Heart right ventricle (tissue), 16 donors: ENCODE results near the gene ACER3. TPM values are rescaled to one million over a fixed set of nuclear protein-coding genes. Genes with fewer than 3 reads are reported as not detected.

Source experiments
- ATAC-seq, 8 donors: fragments of 200-7000 bp; cut with Tn5 transposase; one replicate each; pipeline ENCODE4 v1.9.1; 2020; ENCODE audit warnings: mild to moderate bottlenecking in 8 of 8, moderate library complexity in 8 of 8, moderate number of reproducible peaks in 1 of 8
- DNase-seq, 2 donors: peaks; one replicate each; pipeline ENCODE4 v3.0.0-alpha.2; 2020
- H3K27ac ChIP-seq, 10 donors: fragments of 200-600 bp; sonication (generic) in 2 of 10; one replicate each; pipeline versions ENCODE4 v1.5.0 to v1.8.0; 2020 to 2022; ENCODE audit warnings: mild to moderate bottlenecking in 3 of 10
- H3K27me3 ChIP-seq, 7 donors: fragments of 200-600 bp; one replicate each; pipeline ENCODE4 v1.8.0; 2021 to 2022; ENCODE audit warnings: mild to moderate bottlenecking in 2 of 7
- H3K36me3 ChIP-seq, 9 donors: fragments of 200-600 bp; sonication (generic) in 1 of 9; one replicate each; pipeline versions ENCODE4 v1.5.0 to v1.8.0; 2020 to 2022; ENCODE audit warnings: mild to moderate bottlenecking in 2 of 9
- H3K4me1 ChIP-seq, 9 donors: fragments of 200-600 bp; sonication (generic) in 1 of 9; one replicate each; pipeline versions ENCODE4 v1.5.0 to v1.8.0; 2020 to 2022; ENCODE audit warnings: mild to moderate bottlenecking in 4 of 9
- H3K4me3 ChIP-seq, 10 donors: fragments of 200-600 bp; sonication (generic) in 2 of 10; one replicate each; pipeline versions ENCODE4 v1.5.0 to v1.8.0; 2020 to 2022; ENCODE audit warnings: mild to moderate bottlenecking in 7 of 10, moderate library complexity in 2 of 10
- H3K9me3 ChIP-seq, 11 donors: fragments of 200-600 bp in 10 of 11; sonication (generic) in 2 of 11; one replicate each; pipeline versions ENCODE4 v1.5.0 to v1.8.0; 2013 to 2022; ENCODE audit warnings: mild to moderate bottlenecking in 2 of 11, control low read depth in 1 of 11, moderate library complexity in 1 of 11
- WGBS, 2 donors: extraction: QIAGEN DNeasy Blood & Tissue Kit; methylation state at CpG; one replicate each; pipeline ENCODE4 v1.1.7; 2013; ENCODE audit warnings: inconsistent platforms in 1 of 2; 5-methylcytosine and 5-hydroxymethylcytosine counted together
- intact Hi-C, 10 donors: fragments of 100-400 bp; cut with DNase I; formaldehyde crosslinking; loops; one replicate each; pipeline versions ENCODE4 v1.11.1 to v1.14.2; 2022
- polyA plus RNA-seq, 2 donors: library from polyadenylated mRNA; stranded (reverse); fragments of 200-250 nt; gene quantifications; one replicate each; pipeline ENCODE4 v1.2.3, GENCODE V29; 2013
- total RNA-seq, 10 donors: library from RNA; stranded (reverse); fragmentation: NEBNext Ultra II Directional in 3 of 10; extraction: Animal tissue kit (Norgen Biotek cat#: 25700) in 3 of 10; gene quantifications; one replicate each; pipeline versions ENCODE4 v1.2.1 to v1.2.4, GENCODE V29; 2021 to 2023
- TF ChIP-seq, protein P1 (sequence below), 9 donors: fragments of 200-600 bp; sonication (generic) in 2 of 9; IDR thresholded peaks; one replicate each; pipeline versions ENCODE4 v1.5.0 to v1.8.0; 2021 to 2022; ENCODE audit warnings: antibody characterized with exemption in 9 of 9, mild to moderate bottlenecking in 5 of 9, moderate library complexity in 1 of 9
- donor health status: Arrhythmogenic right ventricular cardiomyopathy.
- donor health status: ischemic (EF 13 %, LVEDD 7.1; RV severe dilation, severe dysfunction).
- donor health status: healthy with polysubstance abuse.
- donor health status: DM: no; HTN: yes; CAD: no.
- donor health status: DM: no; HTN: no; CAD: no.
- donor health status: ischemic (EF 25% LVEDD 6.9; RV normal size, moderate dysfunction).
- donor health status: ischemic (EF 25% LVEDD 5.7; RV mildly dilated, moderate dysfunction).
- donor health status: healthy.
- donor health status: DM: yes; HTN: yes; CAD: no.
- donor health status: Ischemic cardiomyopathy.
- donor health status: ischemic (EF 35%, LVEDD 5.7; RV mildly dilated, moderate dysfunction).
- donor health status: nonischemic (EF 11% LVEDD 7.7; RV severe dilation, severe dysfunction).
- donor health status: DM: yes; HTN: yes; CAD: no.
- donor health status: PGD.
- donor health status: ischemic (EF 29% LVEDD 5.4; RV normal size, mild dysfunction).
- donor health status: nonischemic (EF 23%, LVEDD 6.1; RV moderate dilation, normal function).

Gene ACER3
- total and polyA plus RNA-seq, 12 donors, result 2.9 to 14.8 (median 9.6) TPM

DNA sequence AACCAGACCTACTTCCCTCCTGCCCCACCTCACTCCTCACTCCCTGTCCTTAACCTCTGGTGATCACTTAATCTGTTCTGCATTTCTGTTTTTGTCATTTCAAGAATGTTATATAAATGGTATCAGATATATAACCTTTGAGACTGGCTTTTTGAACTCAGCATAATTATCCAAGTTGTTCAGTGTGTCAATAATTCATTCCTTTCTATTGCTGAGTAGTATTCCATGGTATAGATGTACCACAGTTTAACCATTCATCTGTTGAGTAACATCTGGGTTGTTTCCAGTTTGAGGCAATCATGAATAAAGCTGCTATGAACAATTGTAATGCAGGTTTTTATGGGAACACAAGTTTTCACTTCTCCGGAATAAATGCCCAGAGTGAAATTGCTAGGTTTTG, 138.9 kb downstream of the ACER3 start:
- no peak for DNase-seq
- Histone ChIP-seq H3K9me3 (peaks cover 0 to 4% (median 0%) of the 10 kb centered on the region in 11 donors), H3K27ac (no peak overlapping the region), H3K4me3 (no peak overlapping the region), H3K27me3 (no peaks in the 10 kb centered on the region), H3K36me3 (peaks cover 0 to 35% (median 0%) of the 10 kb centered on the region in 9 donors), H3K4me1 (no peaks in the 10 kb centered on the region)
- no peak for ATAC-seq
- TF ChIP-seq, protein P1, sequence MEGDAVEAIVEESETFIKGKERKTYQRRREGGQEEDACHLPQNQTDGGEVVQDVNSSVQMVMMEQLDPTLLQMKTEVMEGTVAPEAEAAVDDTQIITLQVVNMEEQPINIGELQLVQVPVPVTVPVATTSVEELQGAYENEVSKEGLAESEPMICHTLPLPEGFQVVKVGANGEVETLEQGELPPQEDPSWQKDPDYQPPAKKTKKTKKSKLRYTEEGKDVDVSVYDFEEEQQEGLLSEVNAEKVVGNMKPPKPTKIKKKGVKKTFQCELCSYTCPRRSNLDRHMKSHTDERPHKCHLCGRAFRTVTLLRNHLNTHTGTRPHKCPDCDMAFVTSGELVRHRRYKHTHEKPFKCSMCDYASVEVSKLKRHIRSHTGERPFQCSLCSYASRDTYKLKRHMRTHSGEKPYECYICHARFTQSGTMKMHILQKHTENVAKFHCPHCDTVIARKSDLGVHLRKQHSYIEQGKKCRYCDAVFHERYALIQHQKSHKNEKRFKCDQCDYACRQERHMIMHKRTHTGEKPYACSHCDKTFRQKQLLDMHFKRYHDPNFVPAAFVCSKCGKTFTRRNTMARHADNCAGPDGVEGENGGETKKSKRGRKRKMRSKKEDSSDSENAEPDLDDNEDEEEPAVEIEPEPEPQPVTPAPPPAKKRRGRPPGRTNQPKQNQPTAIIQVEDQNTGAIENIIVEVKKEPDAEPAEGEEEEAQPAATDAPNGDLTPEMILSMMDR (IDR thresholded peaks at IDR 0.05), result no peak
- intact Hi-C loops, result no loop called here
- WGBS, 2 donors, result 98 to 100% methylated on average over 1 of the region's 1 CpG

DNA sequence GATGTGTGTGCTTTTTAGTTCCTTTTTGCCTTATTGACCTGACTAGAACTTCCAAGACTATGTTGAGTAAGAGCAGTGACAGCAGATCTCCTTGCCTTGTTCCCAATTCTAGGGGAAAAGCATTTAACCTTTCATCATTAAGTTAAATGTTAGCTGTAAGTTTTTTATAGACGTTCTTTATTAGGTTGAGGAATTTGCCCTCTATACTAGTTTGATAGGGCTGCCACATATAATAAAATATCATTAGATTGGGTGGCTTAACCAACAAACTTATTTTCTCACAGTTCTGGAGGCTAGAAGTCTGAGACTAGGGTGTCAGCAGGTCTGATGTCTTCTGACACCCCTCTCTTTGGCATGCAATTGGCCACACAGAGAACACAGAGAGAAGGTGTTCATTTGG, 140.9 kb downstream of the ACER3 start:
- DNase-seq (no peak), ATAC-seq (no peak)
- TF ChIP-seq, protein P1 (IDR thresholded peaks at IDR 0.05), result no peak
- Histone ChIP-seq H3K27ac (no peak overlapping the region), H3K36me3 (peaks cover 0 to 38% (median 0%) of the 10 kb centered on the region in 9 donors), H3K9me3 (peaks cover 0 to 9% (median 0%) of the 10 kb centered on the region in 11 donors), H3K4me3 (no peak overlapping the region), H3K4me1 (no peaks in the 10 kb centered on the region), H3K27me3 (no peaks in the 10 kb centered on the region)
- intact Hi-C loops, result no loop called here
- WGBS, 2 donors, result 74 to 83% methylated on average over 1 of the region's 1 CpG

DNA sequence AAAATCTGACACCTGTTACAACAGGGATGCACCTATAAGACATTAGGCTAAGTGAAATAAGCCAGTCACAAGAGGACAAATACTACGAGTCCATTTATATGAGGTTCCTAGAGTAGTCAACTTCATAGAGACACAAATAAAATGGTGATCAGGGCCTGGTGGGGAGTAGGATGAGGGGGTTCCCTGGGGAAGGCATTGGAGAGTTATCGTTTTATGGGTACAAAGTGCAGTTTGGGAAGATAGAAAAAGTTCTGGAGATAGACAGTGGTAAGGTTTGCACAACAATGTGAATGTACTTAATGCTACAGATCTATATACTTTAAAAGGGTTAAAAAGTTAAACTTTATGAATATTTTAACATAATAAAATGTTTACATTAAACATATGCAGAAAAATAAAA, 142.1 kb downstream of the ACER3 start:
- TF ChIP-seq, protein P1 (IDR thresholded peaks at IDR 0.05), result no peak
- Histone ChIP-seq H3K4me3 (no peak overlapping the region), H3K9me3 (peaks cover 0 to 9% (median 0%) of the 10 kb centered on the region in 11 donors), H3K36me3 (peaks cover 0 to 31% (median 0%) of the 10 kb centered on the region in 9 donors), H3K27me3 (no peaks in the 10 kb centered on the region), H3K27ac (no peak overlapping the region), H3K4me1 (no peaks in the 10 kb centered on the region)
- DNase-seq (no peak), ATAC-seq (no peak)
- intact Hi-C loops, result no loop called here
- WGBS, 2 donors, result 97 to 98% methylated on average over 2 of the region's 2 CpGs

DNA sequence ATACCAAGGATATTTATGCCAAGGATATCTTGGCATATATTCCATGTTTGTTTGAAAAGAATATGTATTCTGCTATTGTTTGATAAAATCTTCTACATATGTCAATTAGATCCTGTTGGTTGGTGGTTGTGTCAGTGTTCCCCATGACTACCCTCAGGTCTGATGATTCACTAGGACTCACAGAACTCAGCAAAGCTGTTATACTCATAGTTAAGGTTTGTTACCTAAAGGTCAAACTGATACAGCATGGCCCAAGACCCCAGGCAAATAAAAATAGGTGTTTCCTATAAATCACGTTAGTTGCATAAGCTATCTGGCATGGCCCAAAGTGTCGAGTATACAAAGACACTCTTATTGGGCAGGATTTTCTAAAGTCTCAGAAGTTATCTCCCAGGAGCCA, 143.2 kb downstream of the ACER3 start:
- no peaks in the 10 kb centered on the region for H3K27me3 ChIP-seq
- H3K36me3 ChIP-seq, result peaks cover 0 to 27% (median 0%) of the 10 kb centered on the region in 9 donors
- H3K9me3 ChIP-seq, result peaks cover 0 to 9% (median 0%) of the 10 kb centered on the region in 11 donors
- no peak overlapping the region for H3K27ac ChIP-seq
- no peaks in the 10 kb centered on the region for H3K4me1 ChIP-seq
- 67 to 72% methylated on average over 2 of the region's 2 CpGs for WGBS, 2 donors
- TF ChIP-seq, protein P1 (IDR thresholded peaks at IDR 0.05), result no peak
- no peak for ATAC-seq
- intact Hi-C loops, result no loop called here
- DNase-seq, result no peak
- no peak overlapping the region for H3K4me3 ChIP-seq
